ENCODE results near the gene ATP2B2.

GRCh38 chr3:10361375-10361774, 144.0 kb downstream of the ATP2B2 start:
- no peak for TF ChIP-seq ZNF274 (IDR thresholded peaks at IDR 0.05; ENCODE audit: low read length)
- TF ChIP-seq ZNF274 (tag by site-specific recombination; IDR thresholded peaks at IDR 0.05; ENCODE audit: borderline replicate concordance), result no peak
- no peak for TF ChIP-seq KLF1 (tag by site-specific recombination; IDR thresholded peaks at IDR 0.05)
- TF ChIP-seq CTCF (tag by site-specific recombination; IDR thresholded peaks at IDR 0.05), result no peak
- TF ChIP-seq PRDM4 (tag by site-specific recombination; IDR thresholded peaks at IDR 0.05), result no peak
- TF ChIP-seq ZBTB10 (tag by site-specific recombination; IDR thresholded peaks at IDR 0.05), result no peak
- no peak for TF ChIP-seq PRDM10 (tag by site-specific recombination; IDR thresholded peaks at IDR 0.05)
- TF ChIP-seq ZNF510 (tag by site-specific recombination; IDR thresholded peaks at IDR 0.05; ENCODE audit: insufficient replicate concordance), result no peak
- TF ChIP-seq TSHZ1 (tag by site-specific recombination; IDR thresholded peaks at IDR 0.05; ENCODE audit: borderline replicate concordance), result no peak
- no peak for TF ChIP-seq ZNF404 (tag by site-specific recombination; IDR thresholded peaks at IDR 0.05)
- TF ChIP-seq INSM2 (tag by site-specific recombination; IDR thresholded peaks at IDR 0.05), result no peak
- TF ChIP-seq ZSCAN5A (tag by site-specific recombination; IDR thresholded peaks at IDR 0.05), result no peak
- no peak for TF ChIP-seq ZNF561 (tag by site-specific recombination; IDR thresholded peaks at IDR 0.05; ENCODE audit: borderline replicate concordance)
